Measurements from ENCODE around the gene NFIX.

GRCh38 chr19:13036366-13036976 is 41.2 kb downstream of the NFIX start:
- TF ChIP-seq CTCF (IDR thresholded peaks at IDR 0.05) = no peak
- TF ChIP-seq POLR2A (IDR thresholded peaks at IDR 0.05) = no peak
- TF ChIP-seq EP300 (IDR thresholded peaks at IDR 0.05) = no peak

Data from ovary (tissue), 3 donors.